Right atrium auricular region (tissue), 2 donors: Measurements from ENCODE around the gene FGF12. TPM values are rescaled to one million over a fixed set of nuclear protein-coding genes. Genes with fewer than 3 reads are reported as not detected.

ENCODE experiments used
- DNase-seq: peaks from one replicate; pipeline ENCODE4 v3.0.0-alpha.2; 2019; ENCODE audit warnings: low spot score
- H3K27ac ChIP-seq, 2 donors: fragments of 200-600 bp; sonication (generic); 1 replicate in 1 of 2; 2 replicates in 1 of 2; pipeline ENCODE4 v1.5.1; 2016 to 2019
- H3K27me3 ChIP-seq, 2 donors: fragments of 200-600 bp; sonication (generic); one replicate each; pipeline versions ENCODE4 v1.5.1 to v1.6.0; 2017 to 2019
- H3K36me3 ChIP-seq: fragments of 200-600 bp; sonication (generic); one replicate; pipeline ENCODE4 v1.5.1; 2016
- H3K4me1 ChIP-seq, 2 donors: fragments of 200-600 bp; sonication (generic); one replicate each; pipeline versions ENCODE4 v1.5.1 to v1.6.0; 2017 to 2019
- H3K4me3 ChIP-seq, 2 donors: fragments of 200-600 bp; sonication (generic); 1 replicate in 1 of 2; 2 replicates in 1 of 2; pipeline ENCODE4 v1.5.1; 2017 to 2019; ENCODE audit warnings: mild to moderate bottlenecking in 1 of 2, moderate library complexity in 1 of 2
- H3K9me3 ChIP-seq, 2 donors: fragments of 200-600 bp; sonication (generic); one replicate each; pipeline ENCODE4 v1.5.1; 2019
- total RNA-seq, 2 donors: library from RNA; depleted of rRNA; stranded (reverse); fragments of >200 nt; gene quantifications; one replicate each; pipeline ENCODE4 v1.1.0, GENCODE V29; 2016
- TF ChIP-seq, protein P1 (sequence below), 2 donors: fragments of 200-600 bp; sonication (generic); IDR thresholded peaks; one replicate each; pipeline ENCODE4 v1.5.1; 2019; ENCODE audit warnings: antibody characterized with exemption in 2 of 2

The FGF12 gene
- total RNA-seq, 2 donors from 2014 or later: 126 to 218 TPM

GRCh38 chr3:192354687-192355086, 372.7 kb downstream of the FGF12 start:
- no peaks in the 10 kb centered on the region for H3K9me3 ChIP-seq
- no peak overlapping the region for H3K4me3 ChIP-seq
- no peaks in the 10 kb centered on the region for H3K4me1 ChIP-seq
- no peaks in the 10 kb centered on the region for H3K36me3 ChIP-seq
- DNase-seq: no peak
- no peaks in the 10 kb centered on the region for H3K27me3 ChIP-seq
- no peak overlapping the region for H3K27ac ChIP-seq
- TF ChIP-seq, protein P1, sequence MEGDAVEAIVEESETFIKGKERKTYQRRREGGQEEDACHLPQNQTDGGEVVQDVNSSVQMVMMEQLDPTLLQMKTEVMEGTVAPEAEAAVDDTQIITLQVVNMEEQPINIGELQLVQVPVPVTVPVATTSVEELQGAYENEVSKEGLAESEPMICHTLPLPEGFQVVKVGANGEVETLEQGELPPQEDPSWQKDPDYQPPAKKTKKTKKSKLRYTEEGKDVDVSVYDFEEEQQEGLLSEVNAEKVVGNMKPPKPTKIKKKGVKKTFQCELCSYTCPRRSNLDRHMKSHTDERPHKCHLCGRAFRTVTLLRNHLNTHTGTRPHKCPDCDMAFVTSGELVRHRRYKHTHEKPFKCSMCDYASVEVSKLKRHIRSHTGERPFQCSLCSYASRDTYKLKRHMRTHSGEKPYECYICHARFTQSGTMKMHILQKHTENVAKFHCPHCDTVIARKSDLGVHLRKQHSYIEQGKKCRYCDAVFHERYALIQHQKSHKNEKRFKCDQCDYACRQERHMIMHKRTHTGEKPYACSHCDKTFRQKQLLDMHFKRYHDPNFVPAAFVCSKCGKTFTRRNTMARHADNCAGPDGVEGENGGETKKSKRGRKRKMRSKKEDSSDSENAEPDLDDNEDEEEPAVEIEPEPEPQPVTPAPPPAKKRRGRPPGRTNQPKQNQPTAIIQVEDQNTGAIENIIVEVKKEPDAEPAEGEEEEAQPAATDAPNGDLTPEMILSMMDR (IDR thresholded peaks at IDR 0.05): no peak

- no peak overlapping the region for H3K4me3 ChIP-seq
- no peak for DNase-seq
- H3K9me3 ChIP-seq: no peaks in the 10 kb centered on the region
- no peaks in the 10 kb centered on the region for H3K36me3 ChIP-seq
- no peaks in the 10 kb centered on the region for H3K4me1 ChIP-seq
- H3K27me3 ChIP-seq: no peaks in the 10 kb centered on the region
- TF ChIP-seq, protein P1 (IDR thresholded peaks at IDR 0.05): no peak
- no peak overlapping the region for H3K27ac ChIP-seq
Measured at GRCh38 chr3:192352142-192352541, 375.2 kb downstream of the FGF12 start.

GRCh38 chr3:192351441-192351840, 375.9 kb downstream of the FGF12 start:
- H3K4me1 ChIP-seq: no peaks in the 10 kb centered on the region
- DNase-seq: no peak
- TF ChIP-seq, protein P1 (IDR thresholded peaks at IDR 0.05): no peak
- H3K9me3 ChIP-seq: no peaks in the 10 kb centered on the region
- H3K27me3 ChIP-seq: no peaks in the 10 kb centered on the region
- H3K36me3 ChIP-seq: no peaks in the 10 kb centered on the region
- no peak overlapping the region for H3K4me3 ChIP-seq
- no peak overlapping the region for H3K27ac ChIP-seq

- TF ChIP-seq, protein P1 (IDR thresholded peaks at IDR 0.05): no peak
- H3K4me1 ChIP-seq: peaks cover 0 to 14% of the 10 kb centered on the region in 2 donors
- no peaks in the 10 kb centered on the region for H3K27me3 ChIP-seq
Measured at GRCh38 chr3:192340031-192340430, 387.3 kb downstream of the FGF12 start.

DNA sequence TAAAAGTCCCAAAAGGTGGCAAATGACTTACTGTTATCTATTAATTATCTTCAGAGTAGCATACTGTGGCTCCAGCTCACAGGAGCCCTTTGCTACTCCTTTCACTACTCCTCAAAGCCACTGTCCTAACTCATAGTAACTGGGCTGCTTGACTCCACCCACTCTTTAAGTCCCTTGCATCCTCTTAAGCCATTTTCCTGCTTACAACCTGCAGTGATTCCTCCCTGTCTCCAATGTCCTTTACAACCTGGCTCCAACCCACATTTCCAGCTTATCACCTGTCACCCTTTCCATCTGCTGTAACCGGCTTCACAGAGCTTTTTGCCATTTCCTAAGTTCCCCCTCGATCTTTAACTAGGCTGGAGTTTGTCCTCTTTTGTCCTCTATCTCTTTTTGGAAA, 388.1 kb downstream of the FGF12 start:
- Histone ChIP-seq H3K4me3 (no peak overlapping the region), H3K4me1 (peaks cover 0 to 14% of the 10 kb centered on the region in 2 donors), H3K9me3 (no peaks in the 10 kb centered on the region), H3K27ac (peak overlapping the region in 1 of 2 donors; percentile 20), H3K36me3 (no peaks in the 10 kb centered on the region), H3K27me3 (no peaks in the 10 kb centered on the region)
- TF ChIP-seq, protein P1 (IDR thresholded peaks at IDR 0.05): no peak
- DNase-seq: no peak

More at GRCh38 chr3:192340031-192340430, 387.3 kb downstream of the FGF12 start:
- DNase-seq: no peak
- no peaks in the 10 kb centered on the region for H3K9me3 ChIP-seq
- no peak overlapping the region for H3K4me3 ChIP-seq
- H3K36me3 ChIP-seq: no peaks in the 10 kb centered on the region
- H3K27ac ChIP-seq: no peak overlapping the region

DNA sequence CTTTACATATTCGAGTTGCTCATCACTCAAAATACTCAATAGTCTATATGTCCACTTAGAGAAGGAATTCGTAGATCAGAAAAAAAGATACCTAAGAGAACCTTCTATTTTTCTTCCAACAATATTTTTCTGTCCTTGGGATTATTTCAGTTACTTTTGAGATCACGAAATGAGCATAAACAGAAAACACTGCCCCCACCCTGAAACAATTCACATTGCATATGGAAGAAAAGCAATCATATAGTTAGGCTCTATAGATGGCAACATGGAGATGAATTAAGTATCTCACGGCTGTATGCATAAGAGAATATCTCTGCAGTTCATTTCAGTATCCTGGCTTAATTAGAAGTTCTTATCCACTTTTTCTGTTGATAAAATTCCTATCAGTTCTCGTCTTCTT, 391.1 kb downstream of the FGF12 start:
- no peaks in the 10 kb centered on the region for H3K36me3 ChIP-seq
- no peaks in the 10 kb centered on the region for H3K27me3 ChIP-seq
- no peak overlapping the region for H3K27ac ChIP-seq
- H3K4me1 ChIP-seq: peaks cover 0 to 14% of the 10 kb centered on the region in 2 donors
- TF ChIP-seq, protein P1 (IDR thresholded peaks at IDR 0.05): peak in 1 of 2 donors; percentile 27
- no peak overlapping the region for H3K4me3 ChIP-seq
- DNase-seq: no peak
- H3K9me3 ChIP-seq: no peaks in the 10 kb centered on the region
